ENCODE results near the gene NNT. TPM values are rescaled to one million over a fixed set of nuclear protein-coding genes. Genes with fewer than 3 reads are reported as not detected.
A peak's percentile ranks its signal among the peaks of the same experiment; 100 is the strongest.
"Not testable (repeated sequence)": the region's sequence is repeated elsewhere in the genome, so short reads cannot be mapped to it uniquely, and the experiment has no call there.

The NNT gene
- total RNA-seq, 1 donor from 2014 or later = 120 TPM

DNA sequence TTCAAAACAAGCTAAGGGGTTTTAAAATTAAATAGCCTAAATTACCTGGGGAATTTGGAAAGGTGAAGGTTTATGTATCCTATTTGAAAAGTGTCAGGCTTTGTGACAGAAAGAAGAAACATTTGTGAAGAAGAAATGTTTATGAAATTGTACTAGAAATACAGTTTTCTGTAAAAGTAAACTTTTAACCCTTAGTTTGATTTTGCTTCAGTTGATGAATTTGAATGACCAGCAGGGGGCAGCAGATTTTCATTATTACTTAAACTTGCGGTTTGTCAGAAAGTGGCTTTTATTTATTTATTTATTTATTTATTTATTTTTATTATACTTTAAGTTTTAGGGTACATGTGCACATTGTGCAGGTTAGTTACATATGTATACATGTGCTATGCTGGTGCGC is 58.1 kb downstream of the NNT start:
- H3K9me3 Mint-ChIP-seq (ENCODE audit: low read depth) = peaks cover 6% of the 10 kb centered on the region
- no peak overlapping the region for H3K4me3 Mint-ChIP-seq (ENCODE audit: unreplicated experiment)
- no peak overlapping the region for H3K27ac Mint-ChIP-seq (ENCODE audit: unreplicated experiment)
- no peak for DNase-seq (ENCODE audit: low spot score)
- H3K36me3 Mint-ChIP-seq (ENCODE audit: low read depth) = peaks cover 20% of the 10 kb centered on the region
- TF ChIP-seq, protein P1, sequence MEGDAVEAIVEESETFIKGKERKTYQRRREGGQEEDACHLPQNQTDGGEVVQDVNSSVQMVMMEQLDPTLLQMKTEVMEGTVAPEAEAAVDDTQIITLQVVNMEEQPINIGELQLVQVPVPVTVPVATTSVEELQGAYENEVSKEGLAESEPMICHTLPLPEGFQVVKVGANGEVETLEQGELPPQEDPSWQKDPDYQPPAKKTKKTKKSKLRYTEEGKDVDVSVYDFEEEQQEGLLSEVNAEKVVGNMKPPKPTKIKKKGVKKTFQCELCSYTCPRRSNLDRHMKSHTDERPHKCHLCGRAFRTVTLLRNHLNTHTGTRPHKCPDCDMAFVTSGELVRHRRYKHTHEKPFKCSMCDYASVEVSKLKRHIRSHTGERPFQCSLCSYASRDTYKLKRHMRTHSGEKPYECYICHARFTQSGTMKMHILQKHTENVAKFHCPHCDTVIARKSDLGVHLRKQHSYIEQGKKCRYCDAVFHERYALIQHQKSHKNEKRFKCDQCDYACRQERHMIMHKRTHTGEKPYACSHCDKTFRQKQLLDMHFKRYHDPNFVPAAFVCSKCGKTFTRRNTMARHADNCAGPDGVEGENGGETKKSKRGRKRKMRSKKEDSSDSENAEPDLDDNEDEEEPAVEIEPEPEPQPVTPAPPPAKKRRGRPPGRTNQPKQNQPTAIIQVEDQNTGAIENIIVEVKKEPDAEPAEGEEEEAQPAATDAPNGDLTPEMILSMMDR (IDR thresholded peaks at IDR 0.05) = peak; percentile 82
- H3K27me3 Mint-ChIP-seq (ENCODE audit: low read depth) = no peaks in the 10 kb centered on the region
- H3K4me1 Mint-ChIP-seq (ENCODE audit: low read depth) = peaks cover 13% of the 10 kb centered on the region

DNA sequence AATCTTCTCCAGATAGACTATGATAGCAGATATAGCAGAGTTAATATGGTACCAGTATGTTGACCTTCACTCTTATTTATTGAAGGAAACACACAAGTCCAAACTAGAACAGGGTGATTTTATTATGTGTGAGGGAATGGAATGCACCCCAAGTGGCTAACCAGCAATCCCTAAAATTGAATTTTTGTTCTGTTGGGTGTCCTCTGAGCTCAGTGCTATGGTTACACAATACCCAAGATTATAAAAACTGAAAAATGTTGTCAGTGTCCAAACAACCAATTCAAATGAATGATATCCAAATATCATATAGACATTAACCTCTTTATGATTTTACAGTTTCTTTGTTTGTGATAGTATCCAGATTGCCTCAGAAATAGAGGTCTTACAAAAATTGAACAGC is 60.9 kb downstream of the NNT start:
- Mint-ChIP-seq H3K4me3 (ENCODE audit: unreplicated experiment) (no peak overlapping the region), H3K9me3 (ENCODE audit: low read depth) (peaks cover 6% of the 10 kb centered on the region), H3K27ac (ENCODE audit: unreplicated experiment) (no peak overlapping the region), H3K27me3 (ENCODE audit: low read depth) (no peaks in the 10 kb centered on the region), H3K4me1 (ENCODE audit: low read depth) (peaks cover 7% of the 10 kb centered on the region), H3K36me3 (ENCODE audit: low read depth) (peaks cover 17% of the 10 kb centered on the region)
- no peak for DNase-seq (ENCODE audit: low spot score)
- TF ChIP-seq, protein P1 (IDR thresholded peaks at IDR 0.05) = no peak

GRCh38 chr5:43664501-43665040 is 61.6 kb downstream of the NNT start:
- H3K4me3 Mint-ChIP-seq (ENCODE audit: unreplicated experiment) = no peak overlapping the region
- DNase-seq (ENCODE audit: low spot score) = no peak
- no peaks in the 10 kb centered on the region for H3K27me3 Mint-ChIP-seq (ENCODE audit: low read depth)
- peaks cover 6% of the 10 kb centered on the region for H3K9me3 Mint-ChIP-seq (ENCODE audit: low read depth)
- no peak overlapping the region for H3K27ac Mint-ChIP-seq (ENCODE audit: unreplicated experiment)
- peaks cover 7% of the 10 kb centered on the region for H3K4me1 Mint-ChIP-seq (ENCODE audit: low read depth)
- peaks cover 17% of the 10 kb centered on the region for H3K36me3 Mint-ChIP-seq (ENCODE audit: low read depth)
- TF ChIP-seq, protein P1 (IDR thresholded peaks at IDR 0.05) = no peak

GRCh38 chr5:43665749-43666148 is 62.8 kb downstream of the NNT start:
- H3K36me3 Mint-ChIP-seq (ENCODE audit: low read depth) = peaks cover 14% of the 10 kb centered on the region
- H3K27me3 Mint-ChIP-seq (ENCODE audit: low read depth); H3K4me1 Mint-ChIP-seq (ENCODE audit: low read depth); H3K27ac Mint-ChIP-seq (ENCODE audit: unreplicated experiment); H3K9me3 Mint-ChIP-seq (ENCODE audit: low read depth); H3K4me3 Mint-ChIP-seq (ENCODE audit: unreplicated experiment): not testable (repeated sequence)
- DNase-seq (ENCODE audit: low spot score) = peak; percentile 79

DNA sequence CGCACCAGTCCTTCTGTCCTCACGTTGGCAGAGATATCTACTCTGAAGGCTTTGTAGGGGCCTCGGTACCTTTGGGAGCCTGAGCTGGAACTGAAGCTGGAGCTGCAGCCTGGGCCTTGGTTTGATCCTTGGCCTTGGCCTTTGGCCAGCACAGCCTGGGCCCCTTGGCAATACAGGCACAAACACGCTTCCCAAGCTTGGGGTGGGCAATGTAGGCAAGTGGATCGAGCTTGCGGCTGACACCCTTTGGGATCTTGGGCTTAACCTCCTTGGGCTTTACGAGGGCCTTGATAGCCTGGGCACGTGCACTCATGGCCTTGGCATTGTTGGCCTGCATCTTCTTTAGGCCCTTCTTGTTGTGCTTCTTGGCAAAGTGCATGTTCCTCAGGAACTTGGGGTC is 63.7 kb downstream of the NNT start:
- not testable (repeated sequence) for H3K4me3 Mint-ChIP-seq (ENCODE audit: unreplicated experiment); H3K27ac Mint-ChIP-seq (ENCODE audit: unreplicated experiment); H3K27me3 Mint-ChIP-seq (ENCODE audit: low read depth); H3K4me1 Mint-ChIP-seq (ENCODE audit: low read depth); DNase-seq (ENCODE audit: low spot score)
- Mint-ChIP-seq H3K9me3 (ENCODE audit: low read depth) (peaks cover 15% of the 10 kb centered on the region), H3K36me3 (ENCODE audit: low read depth) (peaks cover 19% of the 10 kb centered on the region)

- not testable (repeated sequence) for H3K4me3 Mint-ChIP-seq (ENCODE audit: unreplicated experiment); H3K27me3 Mint-ChIP-seq (ENCODE audit: low read depth); H3K4me1 Mint-ChIP-seq (ENCODE audit: low read depth); DNase-seq (ENCODE audit: low spot score); H3K27ac Mint-ChIP-seq (ENCODE audit: unreplicated experiment)
- peaks cover 13% of the 10 kb centered on the region for H3K9me3 Mint-ChIP-seq (ENCODE audit: low read depth)
- peaks cover 18% of the 10 kb centered on the region for H3K36me3 Mint-ChIP-seq (ENCODE audit: low read depth)
Measured at GRCh38 chr5:43667379-43667778, 64.4 kb downstream of the NNT start.

DNA sequence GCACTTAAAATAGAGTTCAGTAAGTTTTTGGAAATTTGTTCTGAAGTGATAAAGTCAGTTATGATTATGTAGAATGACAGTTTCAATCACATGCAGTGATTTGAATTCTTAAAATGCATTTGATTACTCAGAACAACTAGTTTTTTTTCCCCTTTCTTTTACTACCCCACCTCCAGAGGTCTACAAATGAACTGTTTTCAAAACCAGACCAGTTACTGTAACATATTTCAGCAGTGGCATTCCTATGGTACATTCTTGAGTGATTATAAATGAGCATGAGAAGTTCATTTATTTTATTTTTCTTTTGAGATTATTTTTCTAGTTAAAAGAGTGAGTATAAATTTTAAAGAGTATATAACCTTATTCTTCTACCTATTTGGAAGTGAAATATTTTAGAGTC is 71.6 kb downstream of the NNT start:
- Mint-ChIP-seq H3K4me3 (ENCODE audit: unreplicated experiment) (no peak overlapping the region), H3K9me3 (ENCODE audit: low read depth) (peaks cover 13% of the 10 kb centered on the region), H3K4me1 (ENCODE audit: low read depth) (peaks cover 18% of the 10 kb centered on the region), H3K27me3 (ENCODE audit: low read depth) (no peaks in the 10 kb centered on the region), H3K27ac (ENCODE audit: unreplicated experiment) (no peak overlapping the region), H3K36me3 (ENCODE audit: low read depth) (peaks cover 12% of the 10 kb centered on the region)
- TF ChIP-seq, protein P1 (IDR thresholded peaks at IDR 0.05) = no peak
- no peak for DNase-seq (ENCODE audit: low spot score)

All from chondrocyte (in vitro differentiated cells).